ENCODE measurements around the gene RUNX1.

Gene RUNX1

GRCh38 chr21:34915364-34915841, 133.7 kb downstream of the RUNX1 start:
- no peak for DNase-seq

GRCh38 chr21:34914239-34914638, 134.9 kb downstream of the RUNX1 start:
- DNase-seq = no peak

DNA sequence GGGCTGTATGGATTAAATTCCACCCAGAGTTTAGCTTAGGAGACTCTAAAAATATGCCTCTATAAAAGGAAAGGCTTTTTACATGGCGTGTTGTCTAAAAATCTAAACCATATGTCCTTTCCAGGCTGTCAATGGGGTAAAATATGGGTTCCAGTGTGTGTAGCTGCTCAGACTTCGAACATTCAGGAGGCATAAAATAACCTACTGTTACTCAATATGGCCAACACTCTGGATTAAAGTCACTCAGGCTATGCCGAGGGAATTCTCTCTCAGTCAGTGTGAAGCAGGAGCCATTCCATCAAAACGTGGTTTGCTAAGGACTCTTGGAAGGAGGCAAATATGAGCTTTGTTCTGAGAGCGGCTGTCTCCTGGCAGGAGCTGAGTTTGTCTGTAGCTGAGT, 135.3 kb downstream of the RUNX1 start:
- DNase-seq = no peak

DNA sequence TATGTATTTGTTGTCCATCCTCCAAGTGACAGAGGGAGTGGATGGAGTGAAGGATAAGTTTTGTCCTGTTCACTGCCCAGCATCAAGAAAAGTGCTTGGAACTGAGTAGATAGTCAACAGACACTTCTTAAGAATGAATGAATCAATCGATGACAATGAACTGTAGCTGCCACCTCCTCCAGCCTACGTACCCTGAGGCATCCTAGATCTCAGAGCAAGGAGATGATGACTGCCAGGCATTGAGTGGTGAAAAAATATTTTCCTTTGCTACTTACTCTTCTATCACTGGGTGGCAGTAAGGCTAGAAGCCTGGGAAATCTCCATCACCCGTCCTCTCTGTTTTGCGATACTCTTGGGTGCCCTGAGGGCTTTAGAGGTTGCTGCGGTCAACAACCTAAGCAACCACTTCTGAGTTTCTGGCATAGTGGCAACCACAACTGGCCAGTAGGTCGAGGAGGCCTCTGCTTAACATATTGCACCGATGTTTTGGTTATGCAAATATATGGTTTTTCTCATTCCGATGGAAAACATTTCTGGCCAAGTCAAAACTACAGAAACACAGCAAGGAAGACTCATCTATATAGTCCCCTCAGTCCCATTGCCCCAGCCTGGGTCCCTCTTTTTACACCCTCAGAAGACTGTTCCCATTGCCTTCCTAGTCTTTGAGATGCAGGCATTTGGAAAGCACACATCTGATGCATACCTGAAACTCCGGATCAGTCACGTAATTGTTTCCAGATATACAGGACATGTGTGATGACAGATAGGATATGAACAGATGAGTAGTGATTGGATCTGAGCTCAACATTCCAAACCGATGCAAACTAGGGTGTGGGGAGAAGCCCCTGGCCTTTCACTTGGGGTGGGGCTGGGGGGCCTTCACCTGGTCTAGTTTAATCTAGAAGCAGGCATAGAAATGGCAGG, 136.8 kb downstream of the RUNX1 start:
- no peak for DNase-seq

GRCh38 chr21:34911360-34911759, 137.7 kb downstream of the RUNX1 start:
- no peak for DNase-seq

GRCh38 chr21:34910396-34910795, 138.7 kb downstream of the RUNX1 start:
- DNase-seq = no peak

DNA sequence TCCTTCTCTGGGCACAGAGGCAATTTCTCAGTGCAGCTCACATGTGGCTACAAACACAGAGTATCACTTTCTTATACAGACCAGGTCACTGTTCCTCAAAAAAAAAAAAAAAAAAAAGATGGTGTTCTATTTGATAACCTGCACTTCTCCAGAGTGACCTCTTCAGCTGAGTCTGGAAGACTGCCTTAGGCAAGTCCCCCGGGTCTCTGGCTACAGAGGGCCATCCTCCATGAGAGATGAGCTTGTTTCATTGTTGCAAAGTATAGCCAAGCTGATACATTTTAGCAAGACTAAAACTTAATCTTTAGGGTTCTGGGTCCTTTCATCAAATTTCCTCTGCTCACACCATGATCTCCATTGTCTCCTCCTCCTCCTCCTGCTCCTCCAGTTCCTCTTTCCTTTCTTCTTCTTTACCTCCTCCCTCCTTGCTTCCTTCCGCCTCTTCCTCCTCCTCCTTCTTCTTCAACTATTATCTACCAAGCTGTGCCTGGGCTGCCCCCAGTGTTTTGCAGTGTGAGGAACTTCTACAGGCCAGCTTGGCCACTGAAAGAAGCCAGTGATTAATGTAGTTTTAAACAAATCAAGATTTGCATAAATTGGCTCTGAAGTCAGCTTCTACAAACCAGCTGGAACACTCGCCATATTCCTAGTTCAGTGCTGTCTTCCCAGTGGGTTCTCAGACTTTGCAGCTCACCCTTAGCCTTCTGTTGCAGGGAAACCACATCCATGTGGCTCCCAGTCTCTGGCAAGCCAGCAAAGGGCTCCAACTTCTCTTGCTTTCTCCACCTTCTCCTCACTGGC, 139.4 kb downstream of the RUNX1 start:
- no peak for DNase-seq

GRCh38 chr21:34908419-34909055, 140.6 kb downstream of the RUNX1 start:
- no peak for DNase-seq

GRCh38 chr21:34907461-34908418, 141.4 kb downstream of the RUNX1 start:
- no peak for DNase-seq

DNA sequence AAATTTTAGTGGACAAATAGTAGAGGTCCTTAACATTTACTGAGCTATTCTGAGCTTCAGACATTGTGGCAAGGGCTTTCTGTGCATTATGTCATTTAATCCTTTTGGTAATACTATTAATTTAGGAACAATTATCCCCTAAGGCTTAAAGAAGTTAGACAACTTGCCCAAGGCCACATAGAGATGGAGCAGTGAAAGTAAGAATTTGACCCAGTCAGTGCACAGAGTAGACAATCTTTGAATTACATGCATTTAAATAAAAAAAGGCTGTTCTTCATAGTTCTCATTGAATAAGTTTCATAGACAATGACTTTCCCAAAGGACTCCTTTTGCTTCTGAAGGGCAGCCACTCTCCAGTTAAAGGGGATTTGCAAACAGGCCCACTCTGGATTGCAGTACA, 142.7 kb downstream of the RUNX1 start:
- DNase-seq = no peak

DNA sequence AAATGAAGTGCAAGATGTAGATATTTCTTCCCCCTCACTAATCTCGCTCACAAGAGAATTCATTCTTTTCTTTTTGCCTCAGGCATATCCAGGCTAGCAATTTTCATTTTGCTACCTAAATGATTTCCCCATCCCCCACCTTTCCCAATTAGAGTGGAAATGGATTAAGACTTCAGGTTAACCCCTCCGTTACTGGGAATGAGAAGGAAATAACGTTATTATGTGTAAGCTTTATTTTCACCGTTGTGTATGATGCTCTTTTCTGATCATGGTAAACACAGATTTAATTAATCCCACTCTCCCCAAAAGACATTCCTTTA, 143.9 kb downstream of the RUNX1 start:
- DNase-seq = no peak

DNA sequence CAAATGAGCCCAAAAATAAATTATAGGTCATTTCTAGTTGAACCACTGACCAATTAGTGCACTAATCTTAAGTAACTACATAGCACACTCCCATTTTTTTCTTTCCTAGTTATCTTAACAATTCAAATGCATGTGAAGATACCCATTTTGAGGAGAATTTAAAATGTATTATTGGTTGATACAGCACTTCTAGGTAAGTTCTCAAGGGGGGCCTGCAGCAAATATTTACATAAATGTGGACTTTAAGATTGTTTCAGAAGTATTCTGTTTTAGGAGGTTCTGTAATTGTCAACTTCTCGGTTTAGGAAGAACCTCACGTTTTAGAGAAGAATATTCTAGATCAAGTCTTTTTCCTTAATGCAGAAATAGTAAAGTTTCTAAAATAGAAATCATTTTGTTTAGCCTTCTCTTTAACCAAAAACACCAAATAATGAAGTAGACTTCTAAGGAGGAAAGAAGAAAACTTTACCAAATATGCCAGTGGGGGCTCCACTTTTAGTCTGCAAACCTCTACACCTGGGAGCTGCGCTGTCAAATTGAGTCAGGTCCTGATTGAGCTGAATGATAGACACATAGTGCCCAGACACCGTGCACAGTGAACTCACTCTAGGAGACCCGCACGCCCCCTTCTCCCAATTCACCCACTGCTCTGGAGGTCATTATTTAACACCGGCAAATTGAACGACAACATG, 144.4 kb downstream of the RUNX1 start:
- DNase-seq = no peak

- no peak for DNase-seq
These were observed 148.7 kb downstream of the RUNX1 start for GRCh38 chr21:34900376-34900775.

- no peak for DNase-seq
These were observed 149.3 kb downstream of the RUNX1 start for GRCh38 chr21:34899760-34900159.

DNA sequence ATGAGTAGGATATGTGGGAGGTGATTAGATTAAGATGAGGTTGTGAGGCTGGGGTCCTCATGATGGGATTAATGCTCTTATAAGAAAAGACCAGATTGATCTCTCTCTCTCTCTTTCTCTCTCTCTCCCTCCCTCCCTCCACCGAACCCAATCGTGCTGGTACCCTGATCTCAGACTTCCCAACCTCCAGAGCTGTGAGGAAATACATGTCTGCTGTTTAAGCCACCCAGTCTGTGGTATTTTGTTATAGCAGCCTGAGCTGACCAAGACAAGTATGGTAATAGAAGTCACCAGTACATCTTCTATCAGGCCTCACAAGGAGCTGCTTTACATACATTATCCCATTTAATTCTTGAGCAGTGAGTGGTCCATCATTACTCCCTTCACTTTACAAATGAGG, 149.8 kb downstream of the RUNX1 start:
- DNase-seq = no peak

DNA sequence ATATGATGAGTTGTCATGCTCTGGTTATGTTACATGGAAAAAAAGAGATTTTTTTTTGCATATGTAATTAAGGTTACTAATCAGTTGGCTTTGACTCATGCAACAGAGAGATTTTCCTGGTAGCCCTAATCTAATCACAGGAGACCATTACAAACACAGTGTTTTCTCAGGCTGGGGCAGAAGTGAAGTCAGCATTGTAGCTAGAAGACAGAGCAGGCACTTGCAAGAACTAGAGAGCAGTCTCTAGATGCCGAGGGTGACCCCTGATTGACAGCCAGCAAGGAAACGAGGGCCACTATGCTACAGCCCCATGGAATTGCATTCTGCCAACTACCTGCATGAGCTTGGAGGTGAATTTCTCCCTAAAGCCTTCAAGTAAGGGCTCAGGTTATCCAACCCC, 151.3 kb downstream of the RUNX1 start:
- no peak for DNase-seq

GRCh38 chr21:34894401-34894800, 154.7 kb downstream of the RUNX1 start:
- no peak for DNase-seq

DNA sequence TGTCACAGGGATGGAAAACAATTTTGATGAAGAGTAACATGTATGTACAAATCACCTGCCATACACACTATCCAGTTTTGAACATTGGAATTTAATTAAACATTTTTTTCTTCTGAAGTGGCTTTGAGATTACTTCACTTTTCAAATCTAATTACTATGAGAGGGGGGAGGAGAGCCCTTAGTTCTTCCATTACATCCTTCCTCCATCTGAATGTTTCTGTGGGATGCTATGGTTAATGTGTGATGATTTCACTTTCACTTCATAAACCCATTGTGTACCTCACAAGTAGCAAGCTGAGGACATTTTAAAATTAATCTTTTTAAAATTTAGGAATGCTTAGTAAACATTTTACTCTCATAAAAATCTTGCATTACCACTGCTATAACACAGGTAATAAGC, 156.9 kb downstream of the RUNX1 start:
- no peak for DNase-seq

- DNase-seq = no peak
These were observed 157.5 kb downstream of the RUNX1 start for GRCh38 chr21:34891613-34891943.

DNA sequence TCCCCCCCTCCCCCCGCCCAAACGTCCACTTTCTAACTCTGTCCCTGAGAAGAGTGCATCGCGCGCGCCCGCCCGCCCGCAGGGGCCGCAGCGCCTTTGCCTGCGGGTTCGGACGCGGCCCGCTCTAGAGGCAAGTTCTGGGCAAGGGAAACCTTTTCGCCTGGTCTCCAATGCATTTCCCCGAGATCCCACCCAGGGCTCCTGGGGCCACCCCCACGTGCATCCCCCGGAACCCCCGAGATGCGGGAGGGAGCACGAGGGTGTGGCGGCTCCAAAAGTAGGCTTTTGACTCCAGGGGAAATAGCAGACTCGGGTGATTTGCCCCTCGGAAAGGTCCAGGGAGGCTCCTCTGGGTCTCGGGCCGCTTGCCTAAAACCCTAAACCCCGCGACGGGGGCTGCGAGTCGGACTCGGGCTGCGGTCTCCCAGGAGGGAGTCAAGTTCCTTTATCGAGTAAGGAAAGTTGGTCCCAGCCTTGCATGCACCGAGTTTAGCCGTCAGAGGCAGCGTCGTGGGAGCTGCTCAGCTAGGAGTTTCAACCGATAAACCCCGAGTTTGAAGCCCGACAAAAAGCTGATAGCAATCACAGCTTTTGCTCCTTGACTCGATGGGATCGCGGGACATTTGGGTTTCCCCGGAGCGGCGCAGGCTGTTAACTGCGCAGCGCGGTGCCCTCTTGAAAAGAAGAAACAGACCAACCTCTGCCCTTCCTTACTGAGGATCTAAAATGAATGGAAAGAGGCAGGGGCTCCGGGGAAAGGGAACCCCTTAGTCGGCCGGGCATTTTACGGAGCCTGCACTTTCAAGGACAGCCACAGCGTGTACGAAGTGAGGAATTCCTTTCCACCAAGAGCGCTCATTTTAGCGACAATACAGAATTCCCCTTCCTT, 158.1 kb downstream of the RUNX1 start:
- no peak for DNase-seq

DNA sequence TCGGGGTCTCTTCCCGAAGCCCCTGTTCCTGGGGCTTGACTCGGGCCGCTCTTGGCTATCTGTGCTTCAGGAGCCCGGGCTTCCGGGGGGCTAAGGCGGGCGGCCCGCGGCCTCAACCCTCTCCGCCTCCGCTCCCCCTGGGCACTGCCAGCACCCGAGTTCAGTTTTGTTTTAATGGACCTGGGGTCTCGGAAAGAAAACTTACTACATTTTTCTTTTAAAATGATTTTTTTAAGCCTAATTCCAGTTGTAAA, 158.7 kb downstream of the RUNX1 start:
- DNase-seq = no peak
